Ascending aorta (tissue), 2 donors: ENCODE measurements around the gene TGM6. TPM values are rescaled to one million over a fixed set of nuclear protein-coding genes. Genes with fewer than 3 reads are reported as not detected.
"Not testable (repeated sequence)": the region's sequence is repeated elsewhere in the genome, so short reads cannot be mapped to it uniquely, and the experiment has no call there.

Experiments used
- DNase-seq, 2 donors: peaks; one replicate each; pipeline ENCODE4 v3.0.0-alpha.2; 2019; ENCODE audit warnings: low spot score in 2 of 2
- H3K27ac ChIP-seq, 2 donors: fragments of 200-600 bp; sonication (generic); one replicate each; pipeline ENCODE4 v1.5.1; 2016 to 2017; ENCODE audit warnings: mild to moderate bottlenecking in 1 of 2
- H3K27me3 ChIP-seq: fragments of 200-600 bp; sonication (generic); one replicate; pipeline ENCODE4 v1.5.1; 2017
- H3K36me3 ChIP-seq, 2 donors: fragments of 200-600 bp; sonication (generic); one replicate each; pipeline ENCODE4 v1.5.1; 2016
- H3K4me1 ChIP-seq, 2 donors: fragments of 200-600 bp; sonication (generic); one replicate each; pipeline ENCODE4 v1.5.1; 2016 to 2017; ENCODE audit warnings: mild to moderate bottlenecking in 1 of 2
- H3K4me3 ChIP-seq, 2 donors: fragments of 200-600 bp; sonication (generic); one replicate each; pipeline ENCODE4 v1.5.1; 2016 to 2017; ENCODE audit warnings: mild to moderate bottlenecking in 1 of 2
- H3K9me3 ChIP-seq, 2 donors: fragments of 200-600 bp; sonication (generic); one replicate each; pipeline ENCODE4 v1.5.1; 2016
- CTCF ChIP-seq, 3 experiments: fragments of 200-600 bp in 2 of 3; fragments of 450-650 bp in 1 of 3; sonication (generic) in 2 of 3; IDR thresholded peaks; one replicate each; pipeline ENCODE4 v1.5.1; 2016 to 2019; ENCODE audit warnings: antibody characterized with exemption in 3 of 3, mild to moderate bottlenecking in 1 of 3, moderate library complexity in 1 of 3
- intact Hi-C: fragments of 100-400 bp; cut with DNase I; formaldehyde crosslinking; loops from one replicate; pipeline ENCODE4 v1.15.1; 2023
- total RNA-seq: library from RNA; depleted of rRNA; stranded (reverse); fragments of >200 nt; gene quantifications from one replicate; pipeline ENCODE4 v1.1.0, GENCODE V29; 2016

TGM6 gene
- total RNA-seq, 1 donor from 2014 or later, result not detected

- intact Hi-C loops, result no loop called here
- Histone ChIP-seq H3K9me3 (peaks cover 0 to 10% of the 10 kb centered on the region in 2 donors), H3K4me1 (no peaks in the 10 kb centered on the region), H3K27me3 (no peaks in the 10 kb centered on the region), H3K36me3 (no peaks in the 10 kb centered on the region), H3K4me3 (no peak overlapping the region), H3K27ac (no peak overlapping the region)
- DNase-seq, result peak in 1 of 2 donors; percentile 9
- no peak for TF ChIP-seq CTCF (IDR thresholded peaks at IDR 0.05)
Measured at GRCh38 chr20:2402271-2402980, 21.7 kb downstream of the TGM6 start.

- no peak for DNase-seq
- intact Hi-C loops, result no loop called here
- H3K4me1 ChIP-seq, result no peaks in the 10 kb centered on the region
- H3K9me3 ChIP-seq, result peaks cover 0 to 10% of the 10 kb centered on the region in 2 donors
- TF ChIP-seq CTCF (IDR thresholded peaks at IDR 0.05), result no peak
- no peaks in the 10 kb centered on the region for H3K36me3 ChIP-seq
- no peak overlapping the region for H3K4me3 ChIP-seq
- H3K27me3 ChIP-seq, result no peaks in the 10 kb centered on the region
- no peak overlapping the region for H3K27ac ChIP-seq
Measured at GRCh38 chr20:2403291-2404052, 22.8 kb downstream of the TGM6 start.

- TF ChIP-seq CTCF (IDR thresholded peaks at IDR 0.05), result no peak
Measured at GRCh38 chr20:2405693-2406065, 25.0 kb downstream of the TGM6 start.

GRCh38 chr20:2407355-2407754, 26.7 kb downstream of the TGM6 start:
- H3K4me3 ChIP-seq, H3K36me3 ChIP-seq, H3K27me3 ChIP-seq, H3K4me1 ChIP-seq, DNase-seq, intact Hi-C loops, H3K27ac ChIP-seq: not testable (repeated sequence)
- H3K9me3 ChIP-seq, result peaks cover 0 to 10% of the 10 kb centered on the region in 2 donors

More at GRCh38 chr20:2405693-2406065, 25.0 kb downstream of the TGM6 start:
- Histone ChIP-seq H3K9me3 (peaks cover 0 to 10% of the 10 kb centered on the region in 2 donors), H3K4me1 (no peaks in the 10 kb centered on the region), H3K4me3 (no peak overlapping the region), H3K36me3 (no peaks in the 10 kb centered on the region), H3K27ac (no peak overlapping the region), H3K27me3 (no peaks in the 10 kb centered on the region)
- intact Hi-C loops, result no loop called here
- DNase-seq, result no peak

GRCh38 chr20:2408111-2408510, 27.4 kb downstream of the TGM6 start:
- peaks cover 0 to 10% of the 10 kb centered on the region in 2 donors for H3K9me3 ChIP-seq
- H3K27ac ChIP-seq, result no peak overlapping the region
- intact Hi-C loops, result no loop called here
- DNase-seq, result no peak
- H3K4me1 ChIP-seq, result no peaks in the 10 kb centered on the region
- no peaks in the 10 kb centered on the region for H3K36me3 ChIP-seq
- H3K27me3 ChIP-seq, result no peaks in the 10 kb centered on the region
- H3K4me3 ChIP-seq, result no peak overlapping the region
- TF ChIP-seq CTCF (IDR thresholded peaks at IDR 0.05), result no peak

- no peak overlapping the region for H3K27ac ChIP-seq
- H3K4me3 ChIP-seq, result no peak overlapping the region
- H3K36me3 ChIP-seq, result no peaks in the 10 kb centered on the region
- no peaks in the 10 kb centered on the region for H3K9me3 ChIP-seq
- no peak for TF ChIP-seq CTCF (IDR thresholded peaks at IDR 0.05)
- no peaks in the 10 kb centered on the region for H3K27me3 ChIP-seq
- DNase-seq, result no peak
- no peaks in the 10 kb centered on the region for H3K4me1 ChIP-seq
- intact Hi-C loops, result no loop called here
Measured at GRCh38 chr20:2416541-2417212, 36.0 kb downstream of the TGM6 start.
